HepG2 (cell line): ENCODE measurements around the gene KRTAP3-2. TPM values are rescaled to one million over a fixed set of nuclear protein-coding genes. Genes with fewer than 3 reads are reported as not detected.
A peak's percentile ranks its signal among the peaks of the same experiment; 100 is the strongest.

Experiments used
- AKNA ChIP-seq: sonication (generic); formaldehyde crosslinking; IDR thresholded peaks from 2 replicates; pipeline ENCODE4 v1.4.0; 2020; ENCODE audit warnings: missing genetic modification reagents, borderline replicate concordance
- ARNT2 ChIP-seq: sonication (generic); formaldehyde crosslinking; IDR thresholded peaks from 2 replicates; pipeline ENCODE4 v1.8.0; 2022; ENCODE audit warnings: mild to moderate bottlenecking, low read depth, missing genetic modification reagents, moderate library complexity
- CBX5 ChIP-seq: sonication (generic); formaldehyde crosslinking; IDR thresholded peaks from 2 replicates; pipeline ENCODE4 v1.4.0; 2020; ENCODE audit warnings: missing genetic modification reagents, borderline replicate concordance
- MED8 ChIP-seq: sonication (generic); formaldehyde crosslinking; IDR thresholded peaks from 2 replicates; pipeline ENCODE4 v1.8.1; 2023; ENCODE audit warnings: mild to moderate bottlenecking, missing genetic modification reagents; ENCODE audit not compliant: insufficient replicate concordance
- MXD4 ChIP-seq: IDR thresholded peaks from 2 replicates; pipeline ENCODE4 v1.6.1; 2016; ENCODE audit warnings: mild to moderate bottlenecking, missing biosample characterization, missing genetic modification reagents
- NBN ChIP-seq: fragments of 450-650 bp; conservative IDR thresholded peaks from 2 replicates; pipeline ENCODE4 v1.6.1; 2017
- NFRKB ChIP-seq: fragments of 450-650 bp; IDR thresholded peaks from 2 replicates; pipeline ENCODE4 v1.6.1; 2017
- PAF1 ChIP-seq: IDR thresholded peaks from 2 replicates; pipeline ENCODE4 v1.6.1; 2016; ENCODE audit warnings: missing genetic modification reagents, missing compliant biosample characterization
- RFX1 ChIP-seq: fragments of 450-650 bp; IDR thresholded peaks from 2 replicates; pipeline ENCODE4 v1.6.1; 2017
- TCF12 ChIP-seq, 2 experiments: fragments of 450-650 bp in 1 of 2; sonication (generic) in 1 of 2; formaldehyde crosslinking in 1 of 2; IDR thresholded peaks; 2 replicates each; pipeline versions ENCODE4 v1.6.1 to v1.8.0; 2017 to 2022; ENCODE audit warnings: antibody characterized with exemption in 1 of 2, mild to moderate bottlenecking in 1 of 2, missing genetic modification reagents in 1 of 2, moderate library complexity in 1 of 2
- THAP8 ChIP-seq: sonication (generic); formaldehyde crosslinking; IDR thresholded peaks from 2 replicates; pipeline ENCODE4 v1.5.1; 2020; ENCODE audit warnings: missing genetic modification reagents, mild to moderate bottlenecking, borderline replicate concordance
- ZMAT5 ChIP-seq: sonication (generic); formaldehyde crosslinking; IDR thresholded peaks from 2 replicates; pipeline ENCODE4 v1.5.0; 2020; ENCODE audit warnings: mild to moderate bottlenecking, low read depth, missing genetic modification reagents, borderline replicate concordance
- ZNF281 ChIP-seq: sonication (generic); formaldehyde crosslinking; IDR thresholded peaks from 2 replicates; pipeline ENCODE4 v1.4.0; 2020; ENCODE audit warnings: missing genetic modification reagents, borderline replicate concordance
- ZNF292 ChIP-seq: sonication (generic); formaldehyde crosslinking; IDR thresholded peaks from 2 replicates; pipeline ENCODE4 v1.8.1; 2022; ENCODE audit warnings: mild to moderate bottlenecking, low read depth, missing genetic modification reagents, borderline replicate concordance
- ZNF484 ChIP-seq: sonication (generic); formaldehyde crosslinking; IDR thresholded peaks from 2 replicates; pipeline ENCODE4 v1.5.1; 2020; ENCODE audit warnings: mild to moderate bottlenecking, low read depth, missing genetic modification reagents, borderline replicate concordance
- polyA plus RNA-seq, 8 experiments: library from polyadenylated mRNA; depleted of rRNA in 3 of 8; stranded (reverse) in 7 of 8; unstranded in 1 of 8; fragments of >200 nt; fragmentation: Illumina TruSeq in 4 of 8; extraction: Trizol in 4 of 8; gene quantifications; 2 replicates each; pipeline versions ENCODE4 v1.2.1 to v1.2.3, GENCODE V29; 2011 to 2016; ENCODE audit warnings: low read depth in 4 of 8, missing spikeins in 1 of 8, mixed read lengths in 1 of 8; ENCODE audit not compliant: insufficient read depth in 1 of 8
- total RNA-seq, 5 experiments: library from RNA; depleted of rRNA; stranded (reverse); fragments of >200 nt; fragmentation: Illumina TruSeq; extraction: Trizol; gene quantifications; 2 replicates each; pipeline ENCODE4 v1.2.3, GENCODE V29; 2016; ENCODE audit warnings: low read depth in 1 of 5

Gene KRTAP3-2
- total and polyA plus RNA-seq, 2 of the 13 experiments (the other 11 are each of a cell fraction or from before 2014, with no cell fraction given), result not detected

- TF ChIP-seq TCF12 (IDR thresholded peaks at IDR 0.05) (no peak), TCF12 (CRISPR knock-in tag; IDR thresholded peaks at IDR 0.05) (peak; percentile 97), CBX5 (CRISPR knock-in tag) (peak; percentile 84; the same call in 1 of the 2 replicates), ZNF484 (CRISPR knock-in tag) (no peak), NFRKB (no peak), RFX1 (no peak), NBN (no peak), ARNT2 (peak; percentile 60; the same call in 1 of the 2 replicates), ZNF281 (peak; percentile 75; the same call in 1 of the 2 replicates), MED8 (CRISPR knock-in tag) (peak; percentile 97), PAF1 (no peak), ZMAT5 (CRISPR knock-in tag) (no peak), MXD4 (CRISPR knock-in tag) (peak; percentile 71; the same call in 1 of the 2 replicates), THAP8 (no peak), ZNF292 (CRISPR knock-in tag) (peak; percentile 90; the same call in 1 of the 2 replicates), AKNA (CRISPR knock-in tag) (no peak)
Measured at GRCh38 chr17:40956401-40957254, 43.1 kb downstream of the KRTAP3-2 start (continued).
